Measurements from ENCODE around the gene MSI2. TPM values are rescaled to one million over a fixed set of nuclear protein-coding genes. Genes with fewer than 3 reads are reported as not detected.

The MSI2 gene
- total and polyA plus RNA-seq, 4 donors: 9.4 to 64.0 (median 30.4) TPM

- H3K27ac ChIP-seq (ENCODE audit: low read depth in 1 of 2, low read length in 1 of 2): no peak overlapping the region
- ATAC-seq (ENCODE audit: insufficient read depth, low FRiP score): no peak
- H3K9ac ChIP-seq (ENCODE audit: insufficient read depth in 1 of 2, low read length in 2 of 2): no peak overlapping the region
- no peak overlapping the region for H3K4me3 ChIP-seq
- no peak for TF ChIP-seq CTCF (IDR thresholded peaks at IDR 0.05; ENCODE audit: control extremely low read depth, extremely low read depth)
- peaks cover 0 to 1% (median 0%) of the 10 kb centered on the region in 4 donors for H3K36me3 ChIP-seq (ENCODE audit: control insufficient read depth in 4 of 4, insufficient read depth in 4 of 4, low read length in 4 of 4)
- no peaks in the 10 kb centered on the region for H3K9me3 ChIP-seq (ENCODE audit: control insufficient read depth in 4 of 4, insufficient read depth in 3 of 4, low read length in 3 of 4)
- 90 to 93% methylated on average over 20 of the region's 20 CpGs for WGBS, 2 donors
- no peaks in the 10 kb centered on the region for H3K4me1 ChIP-seq (ENCODE audit: control insufficient read depth in 5 of 5, insufficient read depth in 5 of 5, low read length in 5 of 5)
- H3K27me3 ChIP-seq (ENCODE audit: control insufficient read depth in 3 of 3, insufficient read depth in 3 of 3, low read length in 2 of 3): no peaks in the 10 kb centered on the region
- DNase-seq: no peak
Observed at GRCh38 chr17:57636985-57637665, 380.8 kb downstream of the MSI2 start.

DNA sequence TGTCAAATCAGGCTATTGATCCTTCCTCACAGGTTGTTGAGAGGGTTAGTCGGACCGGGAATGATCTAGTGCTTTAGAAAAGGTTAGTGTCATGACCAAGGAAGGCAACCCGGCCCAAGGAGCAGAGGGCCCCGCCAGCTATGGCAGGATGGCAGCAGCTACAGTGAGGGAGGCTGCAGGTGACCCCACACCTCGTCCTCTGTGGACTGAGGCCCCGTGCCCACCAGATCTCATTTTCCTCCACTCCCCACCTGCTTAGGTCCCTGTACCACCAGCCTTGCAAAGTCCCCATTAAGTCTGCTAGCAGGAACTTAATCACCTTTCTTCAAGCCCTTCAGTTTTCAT lies 381.3 kb downstream of the MSI2 start:
- Histone ChIP-seq H3K9ac (ENCODE audit: insufficient read depth in 1 of 2, low read length in 2 of 2) (no peak overlapping the region), H3K4me1 (ENCODE audit: control insufficient read depth in 5 of 5, insufficient read depth in 5 of 5, low read length in 5 of 5) (no peaks in the 10 kb centered on the region), H3K9me3 (ENCODE audit: control insufficient read depth in 4 of 4, insufficient read depth in 3 of 4, low read length in 3 of 4) (no peaks in the 10 kb centered on the region), H3K27me3 (ENCODE audit: control insufficient read depth in 3 of 3, insufficient read depth in 3 of 3, low read length in 2 of 3) (no peaks in the 10 kb centered on the region), H3K4me3 (no peak overlapping the region), H3K36me3 (ENCODE audit: control insufficient read depth in 4 of 4, insufficient read depth in 4 of 4, low read length in 4 of 4) (peaks cover 0 to 1% (median 0%) of the 10 kb centered on the region in 4 donors), H3K27ac (ENCODE audit: low read depth in 1 of 2, low read length in 1 of 2) (no peak overlapping the region)
- ATAC-seq (ENCODE audit: insufficient read depth, low FRiP score): no peak
- WGBS, 2 donors: 92 to 98% methylated on average over 6 of the region's 6 CpGs
- DNase-seq: no peak
- no peak for TF ChIP-seq CTCF (IDR thresholded peaks at IDR 0.05; ENCODE audit: control extremely low read depth, extremely low read depth)

DNA sequence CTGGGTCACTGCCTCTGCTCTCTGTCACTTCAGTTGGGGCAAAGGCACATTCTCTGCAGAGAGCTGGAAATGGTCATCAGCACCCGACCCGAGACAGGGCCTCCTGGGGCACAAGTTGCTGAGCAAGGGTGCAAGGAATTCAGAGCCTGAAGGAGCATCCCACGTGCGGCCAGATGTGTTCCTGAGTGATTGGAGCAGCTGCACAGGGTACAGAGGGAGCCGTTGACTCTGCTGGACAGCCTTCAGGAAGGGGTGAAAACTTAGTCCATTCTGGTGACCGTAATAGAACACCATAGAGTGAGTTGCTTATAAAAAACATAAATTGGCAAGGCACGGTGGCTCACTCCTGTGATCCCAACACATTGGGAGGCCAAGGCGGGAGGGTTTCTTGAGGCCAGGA lies 382.0 kb downstream of the MSI2 start:
- no peak for TF ChIP-seq CTCF (IDR thresholded peaks at IDR 0.05; ENCODE audit: control extremely low read depth, extremely low read depth)
- Histone ChIP-seq H3K4me1 (ENCODE audit: control insufficient read depth in 5 of 5, insufficient read depth in 5 of 5, low read length in 5 of 5) (no peaks in the 10 kb centered on the region), H3K27ac (ENCODE audit: low read depth in 1 of 2, low read length in 1 of 2) (no peak overlapping the region), H3K9me3 (ENCODE audit: control insufficient read depth in 4 of 4, insufficient read depth in 3 of 4, low read length in 3 of 4) (no peaks in the 10 kb centered on the region), H3K36me3 (ENCODE audit: control insufficient read depth in 4 of 4, insufficient read depth in 4 of 4, low read length in 4 of 4) (peaks cover 0 to 2% (median 1%) of the 10 kb centered on the region in 4 donors), H3K27me3 (ENCODE audit: control insufficient read depth in 3 of 3, insufficient read depth in 3 of 3, low read length in 2 of 3) (no peaks in the 10 kb centered on the region), H3K9ac (ENCODE audit: insufficient read depth in 1 of 2, low read length in 2 of 2) (no peak overlapping the region), H3K4me3 (no peak overlapping the region)
- DNase-seq (no peak), ATAC-seq (ENCODE audit: insufficient read depth, low FRiP score) (no peak)
- WGBS, 2 donors: 96 to 98% methylated on average over 8 of the region's 8 CpGs

DNA sequence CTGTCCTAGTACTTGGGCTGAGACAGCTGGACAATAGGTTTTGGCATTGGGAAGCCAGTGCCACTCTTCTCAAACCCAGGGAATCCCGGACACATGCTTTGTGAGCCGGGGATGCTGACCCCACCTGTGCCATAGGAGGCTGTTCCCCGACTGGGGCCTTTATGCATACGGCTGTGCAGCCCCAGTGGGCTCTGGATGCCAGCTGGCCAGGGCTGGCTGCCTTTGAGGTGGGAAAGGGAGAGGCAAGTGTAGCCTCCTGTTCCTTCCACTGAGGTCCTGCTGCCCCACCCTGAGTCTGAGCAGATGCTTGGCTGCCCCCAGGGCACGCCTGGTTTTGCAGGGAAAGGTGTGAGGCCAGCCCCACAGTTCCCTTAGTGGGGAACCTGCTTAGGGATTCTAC lies 383.1 kb downstream of the MSI2 start:
- Histone ChIP-seq H3K27ac (ENCODE audit: low read depth in 1 of 2, low read length in 1 of 2) (no peak overlapping the region), H3K9ac (ENCODE audit: insufficient read depth in 1 of 2, low read length in 2 of 2) (no peak overlapping the region), H3K27me3 (ENCODE audit: control insufficient read depth in 3 of 3, insufficient read depth in 3 of 3, low read length in 2 of 3) (no peaks in the 10 kb centered on the region), H3K36me3 (ENCODE audit: control insufficient read depth in 4 of 4, insufficient read depth in 4 of 4, low read length in 4 of 4) (peaks cover 0 to 3% (median 1%) of the 10 kb centered on the region in 4 donors), H3K9me3 (ENCODE audit: control insufficient read depth in 4 of 4, insufficient read depth in 3 of 4, low read length in 3 of 4) (no peaks in the 10 kb centered on the region), H3K4me3 (no peak overlapping the region), H3K4me1 (ENCODE audit: control insufficient read depth in 5 of 5, insufficient read depth in 5 of 5, low read length in 5 of 5) (no peaks in the 10 kb centered on the region)
- WGBS, 2 donors: 89 to 93% methylated on average over 5 of the region's 5 CpGs
- DNase-seq (no peak), ATAC-seq (ENCODE audit: insufficient read depth, low FRiP score) (no peak)
- no peak for TF ChIP-seq CTCF (IDR thresholded peaks at IDR 0.05; ENCODE audit: control extremely low read depth, extremely low read depth)
